Measurements from ENCODE around the gene RUSF1.
"Not testable (repeated sequence)": the region's sequence is repeated elsewhere in the genome, so short reads cannot be mapped to it uniquely, and the experiment has no call there.

DNA sequence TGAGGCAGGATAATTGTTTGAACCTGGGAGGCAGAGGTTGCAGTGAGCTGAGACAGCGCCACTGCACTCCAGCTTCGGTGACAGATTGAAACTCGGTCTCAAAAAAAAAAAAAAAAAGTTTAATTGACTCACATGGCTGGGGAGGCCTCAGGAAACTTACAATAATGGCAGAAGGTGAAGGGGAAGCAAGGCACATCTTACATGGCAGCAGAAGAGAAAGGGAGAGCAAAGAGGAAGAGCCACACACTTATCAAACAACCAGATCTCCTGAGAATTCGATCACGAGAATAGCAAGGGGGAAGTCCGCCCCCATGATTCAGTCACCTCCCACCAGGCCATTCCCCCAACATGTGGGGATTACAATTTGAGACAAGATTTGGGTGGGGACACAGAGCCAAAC is 62.3 kb downstream of the RUSF1 start:
- not testable (repeated sequence) for TF ChIP-seq POLR2A, CTCF (IDR thresholded peaks at IDR 0.05)

Measured in adrenal gland (tissue), 5 donors.